OCI-LY7 (cell line): Measurements from ENCODE around the gene DOK4.
"Not testable (repeated sequence)": the region's sequence is repeated elsewhere in the genome, so short reads cannot be mapped to it uniquely, and the experiment has no call there.

Experiments
- EZH2phosphoT487 ChIP-seq: fragments of 200-600 bp; sonication (generic); IDR thresholded peaks from 2 replicates; pipeline ENCODE4 v1.6.1; 2018; ENCODE audit warnings: low read depth, borderline replicate concordance, mild to moderate bottlenecking, mixed run types, antibody characterized with exemption, low read length, moderate library complexity, mixed read lengths
- TF ChIP-seq, protein P1 (sequence below): fragments of 200-600 bp; sonication (generic); conservative IDR thresholded peaks from 2 replicates; pipeline ENCODE4 v1.5.1; 2014; ENCODE audit warnings: mild to moderate bottlenecking, antibody characterized with exemption, low read length, moderate library complexity, mixed read lengths

DNA sequence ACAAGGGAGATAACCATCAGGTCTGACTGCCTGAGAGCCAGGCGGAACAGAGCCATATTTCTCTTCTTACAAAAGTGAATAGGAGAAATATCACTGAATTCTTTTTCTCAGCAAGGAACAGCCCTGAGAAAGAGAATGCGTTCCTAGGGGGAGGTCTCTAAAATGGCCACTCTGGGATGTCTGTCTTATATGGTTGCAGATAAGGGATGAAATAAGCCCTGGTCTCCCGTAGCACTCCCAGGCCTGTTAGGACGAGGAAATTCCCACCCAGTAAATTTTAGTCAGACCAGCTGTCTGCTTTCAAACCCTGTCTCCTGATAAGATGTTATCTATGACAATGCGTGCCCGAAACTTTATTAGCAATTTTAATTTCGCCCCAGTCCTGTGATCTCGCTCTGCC is 46.3 kb downstream of the DOK4 start:
- TF ChIP-seq, protein P1, sequence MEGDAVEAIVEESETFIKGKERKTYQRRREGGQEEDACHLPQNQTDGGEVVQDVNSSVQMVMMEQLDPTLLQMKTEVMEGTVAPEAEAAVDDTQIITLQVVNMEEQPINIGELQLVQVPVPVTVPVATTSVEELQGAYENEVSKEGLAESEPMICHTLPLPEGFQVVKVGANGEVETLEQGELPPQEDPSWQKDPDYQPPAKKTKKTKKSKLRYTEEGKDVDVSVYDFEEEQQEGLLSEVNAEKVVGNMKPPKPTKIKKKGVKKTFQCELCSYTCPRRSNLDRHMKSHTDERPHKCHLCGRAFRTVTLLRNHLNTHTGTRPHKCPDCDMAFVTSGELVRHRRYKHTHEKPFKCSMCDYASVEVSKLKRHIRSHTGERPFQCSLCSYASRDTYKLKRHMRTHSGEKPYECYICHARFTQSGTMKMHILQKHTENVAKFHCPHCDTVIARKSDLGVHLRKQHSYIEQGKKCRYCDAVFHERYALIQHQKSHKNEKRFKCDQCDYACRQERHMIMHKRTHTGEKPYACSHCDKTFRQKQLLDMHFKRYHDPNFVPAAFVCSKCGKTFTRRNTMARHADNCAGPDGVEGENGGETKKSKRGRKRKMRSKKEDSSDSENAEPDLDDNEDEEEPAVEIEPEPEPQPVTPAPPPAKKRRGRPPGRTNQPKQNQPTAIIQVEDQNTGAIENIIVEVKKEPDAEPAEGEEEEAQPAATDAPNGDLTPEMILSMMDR: not testable (repeated sequence)
- not testable (repeated sequence) for TF ChIP-seq EZH2phosphoT487
